H1 (cell line): Measurements from ENCODE around the gene SMARCB1. TPM values are rescaled to one million over a fixed set of nuclear protein-coding genes. Genes with fewer than 3 reads are reported as not detected.

Experiments
- CTCF ChIA-PET: fragments of 300-600 bp; sonication (Branson Sonifier 250); formaldehyde crosslinking; loops from one replicate; lab custom pipeline; 2021; ENCODE audit not compliant: partially characterized antibody; lab: Charles Lee
- POLR2A ChIA-PET: fragments of 300-600 bp; sonication (Branson Sonifier 250); formaldehyde crosslinking; loops from one replicate; lab custom pipeline; 2021; ENCODE audit warnings: inconsistent platforms; ENCODE audit not compliant: partially characterized antibody; lab: Charles Lee
- DNase-seq, 2 experiments: peaks; one replicate each; pipeline versions ENCODE4 v3.0.0 to v3.0.0-alpha.2; 2010 to 2022; ENCODE audit warnings: low spot score in 2 of 2, low read depth in 1 of 2, mixed read lengths in 1 of 2
- FAIRE-seq: peaks from 2 replicates; lab custom pipeline; 2011; peaks lifted over from hg19 to GRCh38; lab: Jason Lieb, UNC
- H2AFZ ChIP-seq: 2 replicates; pipeline ENCODE4 v1.8.1; 2012; ENCODE audit warnings: low read length, inconsistent platforms
- H2AK5ac ChIP-seq: 2 replicates; pipeline ENCODE4 v1.6.1; 2013; ENCODE audit warnings: low read depth, low read length
- H2BK120ac ChIP-seq: replicated peaks from 2 replicates; pipeline ENCODE3; 2013; ENCODE audit warnings: low read depth, low read length, inconsistent platforms
- H2BK12ac ChIP-seq: 2 replicates; pipeline ENCODE4 v1.6.1; 2013; ENCODE audit warnings: low read depth, low read length
- H2BK15ac ChIP-seq: 2 replicates; pipeline ENCODE4 v1.6.1; 2013; ENCODE audit warnings: low read length
- H2BK20ac ChIP-seq: 2 replicates; pipeline ENCODE4 v1.6.1; 2013; ENCODE audit warnings: low read length
- H2BK5ac ChIP-seq: 2 replicates; pipeline ENCODE4 v1.6.1; 2013; ENCODE audit warnings: low read depth, low read length
- H3K14ac ChIP-seq: 2 replicates; pipeline ENCODE4 v1.6.1; 2013; ENCODE audit warnings: inconsistent platforms; ENCODE audit not compliant: insufficient read length
- H3K18ac ChIP-seq: 2 replicates; pipeline ENCODE4 v1.6.1; 2013; ENCODE audit warnings: low read length; ENCODE audit errors: extremely low read depth
- H3K23ac ChIP-seq: 2 replicates; pipeline ENCODE4 v1.6.1; 2013; ENCODE audit warnings: inconsistent platforms; ENCODE audit not compliant: insufficient read length
- H3K23me2 ChIP-seq: 2 replicates; pipeline ENCODE4 v1.6.1; 2013; ENCODE audit warnings: low read depth, low read length
- H3K27ac ChIP-seq: 2 replicates; pipeline ENCODE4 v1.6.1; 2011; ENCODE audit warnings: low read depth, low read length, inconsistent platforms
- H3K27me3 ChIP-seq, 4 experiments: replicated peaks in 1 of 4; 1 replicate in 1 of 4; 2 replicates in 3 of 4; pipeline versions ENCODE4 v1.6.1 to v1.8.1; 2011 to 2013; ENCODE audit warnings: low read length in 3 of 4, mild to moderate bottlenecking in 3 of 4, inconsistent platforms in 2 of 4, mixed read lengths in 2 of 4, moderate library complexity in 1 of 4; ENCODE audit not compliant: control insufficient read depth in 3 of 4, insufficient read depth in 3 of 4; ENCODE audit errors: extremely low read depth in 1 of 4
- H3K36me3 ChIP-seq, 4 experiments: 2 replicates each; pipeline versions ENCODE4 v1.6.1 to v1.8.1; 2011 to 2013; ENCODE audit warnings: mild to moderate bottlenecking in 4 of 4, low read length in 3 of 4, moderate library complexity in 2 of 4, control low read depth in 1 of 4, inconsistent platforms in 1 of 4; ENCODE audit not compliant: insufficient read depth in 4 of 4, control insufficient read depth in 2 of 4
- H3K4ac ChIP-seq: replicated peaks from 2 replicates; pipeline ENCODE3; 2013; ENCODE audit warnings: low read length, low read depth, mixed read lengths, inconsistent platforms; ENCODE audit not compliant: insufficient read length
- H3K4me1 ChIP-seq, 4 experiments: replicated peaks in 1 of 4; 1 replicate in 1 of 4; 2 replicates in 3 of 4; pipeline versions ENCODE4 v1.6.1 to v1.8.1; 2011 to 2013; ENCODE audit warnings: low read length in 3 of 4, inconsistent platforms in 2 of 4, mixed read lengths in 1 of 4; ENCODE audit not compliant: insufficient read depth in 4 of 4, control insufficient read depth in 3 of 4
- H3K4me2 ChIP-seq, 2 experiments: 2 replicates each; pipeline versions ENCODE4 v1.6.1 to v1.8.1; 2011 to 2013; ENCODE audit warnings: low read depth in 2 of 2, low read length in 2 of 2, control low read depth in 1 of 2, inconsistent platforms in 1 of 2, mild to moderate bottlenecking in 1 of 2; ENCODE audit not compliant: insufficient read depth in 1 of 2
- H3K4me3 ChIP-seq, 4 experiments: fragments of 200-600, 300-600 bp in 1 of 4; sonication (generic), shearing (Covaris generic), sonication (Bioruptor Twin) in 1 of 4; 2 replicates each; pipeline versions ENCODE4 v1.5.1 to v1.8.1; 2011 to 2016; ENCODE audit warnings: low read length in 4 of 4, low read depth in 3 of 4, control low read depth in 2 of 4, inconsistent platforms in 2 of 4, mild to moderate bottlenecking in 2 of 4, mixed read lengths in 1 of 4, moderate library complexity in 1 of 4; ENCODE audit not compliant: insufficient read depth in 2 of 4; ENCODE audit errors: extremely low read depth in 1 of 4
- H3K56ac ChIP-seq: replicated peaks from 2 replicates; pipeline ENCODE3; 2013; ENCODE audit warnings: low read depth, mild to moderate bottlenecking, mixed read lengths, low read length, inconsistent platforms; ENCODE audit not compliant: insufficient read length
- H3K79me1 ChIP-seq: 2 replicates; pipeline ENCODE4 v1.6.1; 2013; ENCODE audit warnings: low read depth, low read length, control low read depth
- H3K79me2 ChIP-seq, 2 experiments: 2 replicates each; pipeline versions ENCODE4 v1.6.1 to v1.8.1; 2012 to 2013; ENCODE audit warnings: low read length in 2 of 2, mild to moderate bottlenecking in 2 of 2, inconsistent platforms in 1 of 2; ENCODE audit not compliant: insufficient read depth in 2 of 2, control insufficient read depth in 1 of 2
- H3K9ac ChIP-seq, 4 experiments: replicated peaks in 1 of 4; 1 replicate in 1 of 4; 2 replicates in 3 of 4; pipeline versions ENCODE4 v1.6.1 to v1.8.1; 2011 to 2013; ENCODE audit warnings: low read depth in 3 of 4, low read length in 3 of 4, control low read depth in 2 of 4, mild to moderate bottlenecking in 2 of 4, moderate library complexity in 2 of 4, inconsistent platforms in 1 of 4; ENCODE audit errors: extremely low read depth in 1 of 4
- H3K9me3 ChIP-seq, 2 experiments: 2 replicates each; pipeline versions ENCODE4 v1.6.1 to v1.8.1; 2012 to 2013; ENCODE audit warnings: mild to moderate bottlenecking in 2 of 2, moderate library complexity in 2 of 2, control low read depth in 1 of 2, inconsistent platforms in 1 of 2, low read depth in 1 of 2, low read length in 1 of 2, mixed read lengths in 1 of 2; ENCODE audit not compliant: insufficient read depth in 2 of 2
- H4K20me1 ChIP-seq, 2 experiments: replicated peaks in 1 of 2; 2 replicates each; pipeline versions ENCODE3 to v1.8.1; 2011 to 2013; ENCODE audit warnings: inconsistent platforms in 2 of 2, low read length in 2 of 2, mild to moderate bottlenecking in 1 of 2; ENCODE audit not compliant: insufficient read depth in 2 of 2, control insufficient read depth in 1 of 2
- H4K5ac ChIP-seq: 2 replicates; pipeline ENCODE4 v1.6.1; 2013; ENCODE audit warnings: low read length, low read depth, mixed read lengths, inconsistent platforms; ENCODE audit not compliant: insufficient read length
- H4K8ac ChIP-seq: 2 replicates; pipeline ENCODE4 v1.8.0; 2013; ENCODE audit warnings: mild to moderate bottlenecking, moderate library complexity, low read length, inconsistent platforms; ENCODE audit not compliant: insufficient read depth; ENCODE audit errors: extremely low read depth
- H4K91ac ChIP-seq: replicated peaks from 2 replicates; pipeline ENCODE3; 2013; ENCODE audit warnings: low read length, mixed read lengths, inconsistent platforms; ENCODE audit not compliant: insufficient read length
- SP4 ChIP-seq: IDR thresholded peaks from 2 replicates; pipeline ENCODE4 v1.6.1; 2012; ENCODE audit warnings: low read length, inconsistent platforms
- TAF1 ChIP-seq: IDR thresholded peaks from 2 replicates; pipeline ENCODE4 v1.6.1; 2011; ENCODE audit warnings: mild to moderate bottlenecking, low read depth, low read length
- WGBS, 2 experiments: shearing (Covaris generic) in 1 of 2; methylation state at CpG; one replicate each; pipeline versions ENCODE4 v1.1.6 to v1.1.7; 2013 to 2015; ENCODE audit warnings: low lambda C conversion rate in 2 of 2, mixed read lengths in 2 of 2, inconsistent platforms in 1 of 2, low coverage in 1 of 2, missing lambda C conversion rate in 1 of 2; ENCODE audit not compliant: insufficient replicate concordance in 2 of 2, insufficient coverage in 1 of 2, insufficient read length in 1 of 2; ENCODE audit errors: extremely low coverage in 1 of 2, missing lambda C conversion rate in 1 of 2; 5-methylcytosine and 5-hydroxymethylcytosine counted together
- polyA plus RNA-seq, 7 experiments: library from polyadenylated mRNA; depleted of rRNA in 3 of 7; stranded (reverse) in 5 of 7; unstranded in 2 of 7; fragments of >200 nt in 5 of 7; fragments of 200-250 nt in 2 of 7; gene quantifications; 1 replicate in 5 of 7; 2 replicates in 1 of 7; 4 replicates in 1 of 7; pipeline versions ENCODE4 v1.2.1 to v1.2.3, GENCODE V29; 2011 to 2013; ENCODE audit warnings: missing spikeins in 2 of 7, mixed read lengths in 2 of 7
- total RNA-seq: library from RNA; stranded (reverse); fragmentation: NEBNext Ultra II Directional; extraction: Animal tissue kit (Norgen Biotek cat#: 25700); gene quantifications from 2 replicates; pipeline ENCODE4 v1.2.1, GENCODE V29; 2021

Gene SMARCB1
- total and polyA plus RNA-seq, 2 of the 8 experiments (the other 6 are each of a cell fraction or from before 2014, with no cell fraction given), result 116 to 145 TPM

DNA sequence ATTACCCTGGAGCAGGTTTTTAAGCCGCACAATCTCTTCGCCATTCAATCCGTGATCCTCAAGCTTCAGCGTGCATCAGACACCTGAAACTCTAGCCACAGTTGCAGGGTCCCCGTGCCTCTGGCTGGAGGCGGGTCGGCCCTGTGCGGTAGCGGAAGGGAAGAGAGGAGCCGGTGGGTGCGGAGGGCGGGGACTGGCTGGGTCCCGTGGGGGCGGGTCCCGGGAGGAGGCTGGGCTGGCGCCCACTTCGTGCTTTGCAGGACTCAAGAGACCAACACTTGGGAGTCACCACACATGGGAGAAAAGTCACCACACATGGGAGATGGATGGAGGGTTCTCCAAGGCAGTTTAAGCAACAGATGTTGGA lies 23.2 kb upstream of the SMARCB1 start:
- peaks cover 0 to 14% of the 10 kb centered on the region in 2 experiments for H4K20me1 ChIP-seq

More for the DNA sequence above, 23.2 kb upstream of the SMARCB1 start:
- Histone ChIP-seq H2BK12ac (peak overlapping the region; percentile 75), H4K5ac (no peak overlapping the region), H3K4me2 (peak overlapping the region; percentile 54 to 66), H2BK15ac (no peak overlapping the region), H3K18ac (peak overlapping the region; percentile 89; the same call in 1 of the 2 replicates), H4K8ac (no peak overlapping the region), H3K27ac (no peak overlapping the region), H2BK5ac (0 out of 2 replicates have a peak overlapping the region, but pooled peaks have one; percentile 71), H2BK20ac (no peak overlapping the region), H3K23ac (no peak overlapping the region), H3K56ac (no peak overlapping the region), H3K9me3 (no peaks in the 10 kb centered on the region), H2BK120ac (no peak overlapping the region), H3K79me1 (no peaks in the 10 kb centered on the region), H3K79me2 (no peaks in the 10 kb centered on the region), H3K4me1 (peaks cover 0 to 26% (median 18%) of the 10 kb centered on the region in 4 experiments; a peak in 6 of 7 replicates), H3K4ac (no peak overlapping the region), H3K23me2 (peaks cover 11% of the 10 kb centered on the region), H3K36me3 (no peaks in the 10 kb centered on the region), H3K14ac (no peak overlapping the region), H3K4me3 (peak overlapping the region in 2 of 4 experiments; percentile 11 to 48; a peak in 3 of 8 replicates), H3K9ac (no peak overlapping the region), H4K91ac (no peak overlapping the region), H2AFZ (no peak overlapping the region), H2AK5ac (no peak overlapping the region), H3K27me3 (peaks cover 0 to 3% (median 1%) of the 10 kb centered on the region in 4 experiments; a peak in 3 of 7 replicates)
- ChIA-PET CTCF (interaction anchor here (1.1 to 1.6 kb wide), 4 partner anchors 27 to 378 kb away, joined by 3 to 5 read pairs (median 4); no protein-coding TSS in a partner anchor), POLR2A (interaction anchor here (0.7 to 1.9 kb wide), 7 partner anchors 10 to 88 kb away, joined by 3 to 5 read pairs (median 3); partner anchors contain the start of genes VPREB3 and ZNF70)
- FAIRE-seq (no peak), DNase-seq (peak in 1 of 2 experiments; percentile 76)
- TF ChIP-seq TAF1 (0 out of 2 replicates have a peak, but pooled peaks have one; percentile 5), SP4 (no peak)
- WGBS, 2 experiments, result 15% methylated on average over 15 of the region's 17 CpGs; no CpG with 5 or more reads in 1 of the 2 experiments
